ACHN (cell line): ENCODE data around the gene TEAD1.

Source experiments
- DNase-seq: peaks from one replicate; pipeline ENCODE4 v3.0.0-alpha.2; 2015
- in situ Hi-C: cut with HindIII; loops from 2 replicates; pipeline ENCODE4 v1.10.0; 2017; ENCODE audit warnings: low sequenced_read_pairs, low pct_ligation_motif_present, low pct_unique_long_range_greater_than_20kb

The TEAD1 gene

GRCh38 chr11:12951376-12951775 lies 277.2 kb downstream of the TEAD1 start:
- no peak for DNase-seq
- in situ Hi-C loops = no loop called here

- DNase-seq = no peak
- in situ Hi-C loops = no loop called here
Observed at GRCh38 chr11:12952094-12952493, 277.9 kb downstream of the TEAD1 start.

GRCh38 chr11:12958986-12959385 lies 284.8 kb downstream of the TEAD1 start:
- DNase-seq = no peak
- in situ Hi-C loops = no loop called here

GRCh38 chr11:12961615-12962014 lies 287.4 kb downstream of the TEAD1 start:
- in situ Hi-C loops = no loop called here
- DNase-seq = no peak

- DNase-seq = no peak
- in situ Hi-C loops = no loop called here
Observed at GRCh38 chr11:12962306-12962705, 288.1 kb downstream of the TEAD1 start.

GRCh38 chr11:12963051-12963450 lies 288.8 kb downstream of the TEAD1 start:
- in situ Hi-C loops = no loop called here
- no peak for DNase-seq

GRCh38 chr11:12963792-12964536 lies 289.7 kb downstream of the TEAD1 start:
- DNase-seq = peak; percentile 59
- in situ Hi-C loops = no loop called here

- no peak for DNase-seq
- in situ Hi-C loops = no loop called here
Observed at GRCh38 chr11:12964650-12965049, 290.4 kb downstream of the TEAD1 start.

- DNase-seq = no peak
- in situ Hi-C loops = no loop called here
Observed at GRCh38 chr11:12966002-12966401, 291.8 kb downstream of the TEAD1 start.

- no peak for DNase-seq
- in situ Hi-C loops = no loop called here
Observed at GRCh38 chr11:12968101-12968500, 293.9 kb downstream of the TEAD1 start.

GRCh38 chr11:12968826-12969225 lies 294.6 kb downstream of the TEAD1 start:
- DNase-seq = peak; percentile 54
- in situ Hi-C loops = no loop called here

GRCh38 chr11:12971955-12972354 lies 297.7 kb downstream of the TEAD1 start:
- no peak for DNase-seq
- in situ Hi-C loops = no loop called here

- no peak for DNase-seq
- in situ Hi-C loops = no loop called here
Observed at GRCh38 chr11:12973528-12974181, 299.4 kb downstream of the TEAD1 start.

- in situ Hi-C loops = no loop called here
- no peak for DNase-seq
Observed at GRCh38 chr11:12975195-12975594, 301.0 kb downstream of the TEAD1 start.

- DNase-seq = no peak
- in situ Hi-C loops = no loop called here
Observed at GRCh38 chr11:12979928-12980689, 305.9 kb downstream of the TEAD1 start.

GRCh38 chr11:12981676-12982522 lies 307.7 kb downstream of the TEAD1 start:
- DNase-seq = no peak
- in situ Hi-C loops = no loop called here

- in situ Hi-C loops = no loop called here
- DNase-seq = no peak
Observed at GRCh38 chr11:12983336-12983735, 309.1 kb downstream of the TEAD1 start.

GRCh38 chr11:12986194-12986898 lies 312.1 kb downstream of the TEAD1 start:
- DNase-seq = no peak
- in situ Hi-C loops = no loop called here
